HL-60 (cell line): ENCODE data around the gene CUL5.

Experiments
- DNase-seq, 2 experiments: peaks; one replicate each; pipeline ENCODE4 v3.0.0-alpha.2; 2010 to 2020; ENCODE audit warnings: low read depth in 1 of 2, low spot score in 1 of 2
- H3K27ac ChIP-seq: fragments of 250-450 bp; sonication (Bioruptor Pico); replicated peaks from 2 replicates; pipeline ENCODE4 v1.5.1; 2020; ENCODE audit warnings: mild to moderate bottlenecking, moderate library complexity
- H3K27me3 ChIP-seq: fragments of 250-450 bp; sonication (Bioruptor Pico); 2 replicates; pipeline ENCODE4 v1.5.1; 2021; ENCODE audit warnings: mild to moderate bottlenecking, moderate library complexity; ENCODE audit not compliant: insufficient read depth, poor library complexity, severe bottlenecking
- H3K4me3 ChIP-seq: replicated peaks from 2 replicates; pipeline ENCODE4 v1.5.1; 2011; ENCODE audit warnings: mild to moderate bottlenecking, control low read depth, low read length; ENCODE audit not compliant: insufficient read depth
- GABPA ChIP-seq: IDR thresholded peaks from 2 replicates; pipeline ENCODE4 v1.6.1; 2012; ENCODE audit warnings: low read depth
- POLR2AphosphoS5 ChIP-seq: IDR thresholded peaks from 2 replicates; pipeline ENCODE4 v1.6.1; 2012; ENCODE audit warnings: low read depth
- SPI1 ChIP-seq: IDR thresholded peaks from 2 replicates; pipeline ENCODE4 v1.6.1; 2012; ENCODE audit warnings: low read depth, mild to moderate bottlenecking, borderline replicate concordance
- TF ChIP-seq, protein P1 (sequence below): IDR thresholded peaks from one replicate; pipeline ENCODE4 v1.5.1; 2011; ENCODE audit warnings: low read length, control low read depth, inconsistent platforms; ENCODE audit not compliant: insufficient read depth
- TF ChIP-seq, protein P2 (sequence below): IDR thresholded peaks from 2 replicates; pipeline ENCODE4 v1.6.1; 2012; ENCODE audit warnings: low read depth; ENCODE audit not compliant: insufficient replicate concordance

The CUL5 gene

DNA sequence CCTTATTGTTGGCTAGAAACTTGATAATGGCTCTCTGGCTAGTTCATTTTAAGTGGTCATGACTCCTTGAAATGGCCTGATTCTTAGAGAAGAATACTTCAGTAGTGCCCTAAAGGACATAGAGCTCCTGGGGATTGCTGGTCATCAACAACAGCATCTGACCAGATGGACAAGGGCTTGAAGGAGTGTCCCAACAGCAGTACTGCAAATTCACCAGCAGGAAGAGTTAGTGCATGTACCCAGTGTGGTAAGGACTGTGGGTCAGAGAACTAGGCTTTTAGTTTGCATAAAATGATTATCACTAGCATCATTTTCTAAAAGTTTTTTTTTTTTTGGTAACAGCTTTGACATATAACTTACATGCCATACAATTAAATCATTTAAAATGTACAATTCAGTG lies 39.5 kb upstream of the CUL5 start:
- H3K27ac ChIP-seq = no peak overlapping the region
- DNase-seq = no peak
- H3K4me3 ChIP-seq = no peak overlapping the region
- H3K27me3 ChIP-seq = no peaks in the 10 kb centered on the region
- TF ChIP-seq, protein P1, sequence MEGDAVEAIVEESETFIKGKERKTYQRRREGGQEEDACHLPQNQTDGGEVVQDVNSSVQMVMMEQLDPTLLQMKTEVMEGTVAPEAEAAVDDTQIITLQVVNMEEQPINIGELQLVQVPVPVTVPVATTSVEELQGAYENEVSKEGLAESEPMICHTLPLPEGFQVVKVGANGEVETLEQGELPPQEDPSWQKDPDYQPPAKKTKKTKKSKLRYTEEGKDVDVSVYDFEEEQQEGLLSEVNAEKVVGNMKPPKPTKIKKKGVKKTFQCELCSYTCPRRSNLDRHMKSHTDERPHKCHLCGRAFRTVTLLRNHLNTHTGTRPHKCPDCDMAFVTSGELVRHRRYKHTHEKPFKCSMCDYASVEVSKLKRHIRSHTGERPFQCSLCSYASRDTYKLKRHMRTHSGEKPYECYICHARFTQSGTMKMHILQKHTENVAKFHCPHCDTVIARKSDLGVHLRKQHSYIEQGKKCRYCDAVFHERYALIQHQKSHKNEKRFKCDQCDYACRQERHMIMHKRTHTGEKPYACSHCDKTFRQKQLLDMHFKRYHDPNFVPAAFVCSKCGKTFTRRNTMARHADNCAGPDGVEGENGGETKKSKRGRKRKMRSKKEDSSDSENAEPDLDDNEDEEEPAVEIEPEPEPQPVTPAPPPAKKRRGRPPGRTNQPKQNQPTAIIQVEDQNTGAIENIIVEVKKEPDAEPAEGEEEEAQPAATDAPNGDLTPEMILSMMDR = no peak
- TF ChIP-seq SPI1 (no peak), GABPA (no peak), POLR2AphosphoS5 (no peak)
- TF ChIP-seq, protein P2, sequence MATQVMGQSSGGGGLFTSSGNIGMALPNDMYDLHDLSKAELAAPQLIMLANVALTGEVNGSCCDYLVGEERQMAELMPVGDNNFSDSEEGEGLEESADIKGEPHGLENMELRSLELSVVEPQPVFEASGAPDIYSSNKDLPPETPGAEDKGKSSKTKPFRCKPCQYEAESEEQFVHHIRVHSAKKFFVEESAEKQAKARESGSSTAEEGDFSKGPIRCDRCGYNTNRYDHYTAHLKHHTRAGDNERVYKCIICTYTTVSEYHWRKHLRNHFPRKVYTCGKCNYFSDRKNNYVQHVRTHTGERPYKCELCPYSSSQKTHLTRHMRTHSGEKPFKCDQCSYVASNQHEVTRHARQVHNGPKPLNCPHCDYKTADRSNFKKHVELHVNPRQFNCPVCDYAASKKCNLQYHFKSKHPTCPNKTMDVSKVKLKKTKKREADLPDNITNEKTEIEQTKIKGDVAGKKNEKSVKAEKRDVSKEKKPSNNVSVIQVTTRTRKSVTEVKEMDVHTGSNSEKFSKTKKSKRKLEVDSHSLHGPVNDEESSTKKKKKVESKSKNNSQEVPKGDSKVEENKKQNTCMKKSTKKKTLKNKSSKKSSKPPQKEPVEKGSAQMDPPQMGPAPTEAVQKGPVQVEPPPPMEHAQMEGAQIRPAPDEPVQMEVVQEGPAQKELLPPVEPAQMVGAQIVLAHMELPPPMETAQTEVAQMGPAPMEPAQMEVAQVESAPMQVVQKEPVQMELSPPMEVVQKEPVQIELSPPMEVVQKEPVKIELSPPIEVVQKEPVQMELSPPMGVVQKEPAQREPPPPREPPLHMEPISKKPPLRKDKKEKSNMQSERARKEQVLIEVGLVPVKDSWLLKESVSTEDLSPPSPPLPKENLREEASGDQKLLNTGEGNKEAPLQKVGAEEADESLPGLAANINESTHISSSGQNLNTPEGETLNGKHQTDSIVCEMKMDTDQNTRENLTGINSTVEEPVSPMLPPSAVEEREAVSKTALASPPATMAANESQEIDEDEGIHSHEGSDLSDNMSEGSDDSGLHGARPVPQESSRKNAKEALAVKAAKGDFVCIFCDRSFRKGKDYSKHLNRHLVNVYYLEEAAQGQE = no peak

DNA sequence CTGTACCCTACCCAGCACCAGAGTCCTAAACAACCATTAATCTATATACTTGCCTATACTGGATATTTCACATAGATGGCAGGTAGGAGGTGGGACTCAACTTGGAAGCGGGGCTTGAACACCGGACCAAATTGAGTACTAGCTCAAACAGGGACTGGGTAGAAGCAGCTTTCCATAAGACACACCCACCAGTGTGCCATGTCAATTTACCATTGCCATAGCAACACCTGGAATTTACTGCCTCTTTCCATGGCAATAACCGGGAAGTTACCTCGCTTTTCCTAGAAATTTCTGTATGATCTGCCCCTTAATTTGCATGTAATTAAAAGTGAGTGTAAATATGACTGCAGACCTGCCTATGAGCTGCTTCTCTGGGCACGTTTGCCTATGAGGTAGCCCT lies 38.6 kb upstream of the CUL5 start:
- no peak for DNase-seq
- TF ChIP-seq POLR2AphosphoS5 (no peak), GABPA (no peak), SPI1 (no peak)
- TF ChIP-seq, protein P2 = no peak
- TF ChIP-seq, protein P1 = no peak
- H3K4me3 ChIP-seq = no peak overlapping the region
- H3K27ac ChIP-seq = no peak overlapping the region
- H3K27me3 ChIP-seq = no peaks in the 10 kb centered on the region

DNA sequence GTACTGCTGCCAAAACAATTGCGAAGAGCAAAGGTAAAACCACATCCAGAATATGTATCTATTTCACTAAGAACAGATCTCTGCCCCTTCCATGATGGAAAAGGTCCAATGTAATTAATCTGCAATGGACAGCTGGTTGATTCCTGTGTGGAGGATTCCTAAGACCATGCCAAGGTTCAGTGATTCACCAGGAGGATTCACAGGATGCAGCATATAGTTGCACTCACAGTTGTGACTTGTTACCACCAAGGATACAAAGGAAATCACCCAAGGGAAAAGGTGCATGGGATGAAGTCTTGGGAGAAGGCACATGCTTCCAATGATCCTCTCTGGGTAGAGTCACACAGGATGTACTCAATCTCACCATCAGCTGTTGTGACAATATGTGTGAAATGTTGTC lies 35.1 kb upstream of the CUL5 start:
- Histone ChIP-seq H3K4me3 (no peak overlapping the region), H3K27ac (no peak overlapping the region), H3K27me3 (no peaks in the 10 kb centered on the region)
- DNase-seq = no peak
- TF ChIP-seq, protein P2 = no peak
- TF ChIP-seq POLR2AphosphoS5 = no peak
- TF ChIP-seq, protein P1 = no peak
- TF ChIP-seq SPI1 = no peak
- TF ChIP-seq GABPA = no peak
